Stimulated activated CD4-positive, alpha-beta T cell treated with anti-CD3 and anti-CD28 coated beads, Interleukin-2, amount 100 ng/mL, for 4 hours (primary cell): ENCODE measurements around the gene RAPGEF1.
"Not testable (repeated sequence)": the region's sequence is repeated elsewhere in the genome, so short reads cannot be mapped to it uniquely, and the experiment has no call there.

Experiments used
- DNase-seq: peaks from one replicate; pipeline ENCODE4 v3.0.0-alpha.2; 2020; ENCODE audit warnings: low read depth

The RAPGEF1 gene

GRCh38 chr9:131727795-131728545 lies 11.9 kb downstream of the RAPGEF1 start:
- DNase-seq, result no peak

DNA sequence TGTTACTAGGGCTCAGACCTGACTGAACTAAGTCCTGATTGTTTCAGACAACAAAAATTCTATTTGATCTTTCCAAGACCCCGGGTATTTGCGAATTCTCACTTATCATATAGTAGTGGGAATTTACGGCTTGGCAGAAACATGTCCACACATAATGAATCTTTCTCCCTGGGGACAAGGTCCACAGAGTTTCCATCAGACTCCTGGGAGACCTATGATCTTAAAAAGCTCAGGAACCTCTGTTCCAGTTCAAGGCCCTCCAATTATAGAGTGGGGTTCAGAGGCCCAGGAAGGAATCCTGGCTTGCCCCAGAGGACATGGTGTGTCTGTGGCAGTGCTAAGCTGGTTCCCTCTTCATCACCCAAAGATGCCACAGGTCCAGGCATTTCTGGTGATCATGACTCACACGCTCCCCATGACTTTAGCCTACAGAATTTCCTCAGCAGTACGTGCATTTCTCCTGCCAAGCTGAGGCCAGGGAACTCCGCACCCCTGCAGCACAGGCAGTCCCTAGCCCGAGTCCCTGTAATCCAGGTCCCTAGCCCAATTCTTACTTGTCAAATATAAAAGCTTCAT lies 12.6 kb downstream of the RAPGEF1 start:
- DNase-seq, result no peak

GRCh38 chr9:131724683-131725082 lies 15.2 kb downstream of the RAPGEF1 start:
- DNase-seq, result no peak

DNA sequence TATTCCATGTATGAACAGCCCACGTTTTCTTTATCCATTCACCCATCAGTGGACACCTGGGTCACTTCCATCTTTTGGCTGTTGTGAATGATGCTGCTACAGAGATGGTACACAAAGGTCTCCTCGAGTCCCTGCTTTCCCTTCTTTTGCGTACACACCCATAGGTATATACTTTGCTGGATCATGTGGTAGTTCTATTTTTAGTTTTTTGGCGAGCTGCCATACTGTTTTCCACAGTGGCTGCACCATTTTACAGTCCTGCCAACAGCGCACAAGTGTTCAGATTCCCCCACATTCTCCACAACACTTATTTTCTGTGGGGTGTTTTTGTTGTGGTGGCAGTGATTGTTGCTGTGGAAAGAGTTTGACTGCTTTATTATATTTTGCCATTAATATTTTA lies 16.2 kb downstream of the RAPGEF1 start:
- DNase-seq, result no peak

GRCh38 chr9:131722255-131722654 lies 17.6 kb downstream of the RAPGEF1 start:
- DNase-seq, result no peak

DNA sequence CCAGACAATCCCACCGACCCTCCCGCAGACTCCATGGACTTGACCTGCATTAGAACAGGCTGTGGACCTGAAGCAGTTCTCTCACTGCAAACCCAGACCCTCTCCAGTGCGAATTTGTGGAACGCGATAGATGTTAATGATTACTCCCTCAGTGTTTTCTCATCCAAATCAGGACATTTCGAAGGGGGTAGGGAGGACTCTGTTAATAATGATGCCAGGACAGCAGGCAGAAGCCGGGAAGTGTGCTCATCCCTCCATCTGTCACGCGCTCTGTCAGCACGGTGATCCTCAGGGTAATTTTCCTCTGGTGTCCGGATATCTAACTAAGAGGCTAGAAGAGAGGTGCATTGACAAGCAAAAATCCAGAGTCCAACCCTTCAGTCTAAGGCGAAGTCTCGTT lies 18.8 kb downstream of the RAPGEF1 start:
- no peak for DNase-seq

DNA sequence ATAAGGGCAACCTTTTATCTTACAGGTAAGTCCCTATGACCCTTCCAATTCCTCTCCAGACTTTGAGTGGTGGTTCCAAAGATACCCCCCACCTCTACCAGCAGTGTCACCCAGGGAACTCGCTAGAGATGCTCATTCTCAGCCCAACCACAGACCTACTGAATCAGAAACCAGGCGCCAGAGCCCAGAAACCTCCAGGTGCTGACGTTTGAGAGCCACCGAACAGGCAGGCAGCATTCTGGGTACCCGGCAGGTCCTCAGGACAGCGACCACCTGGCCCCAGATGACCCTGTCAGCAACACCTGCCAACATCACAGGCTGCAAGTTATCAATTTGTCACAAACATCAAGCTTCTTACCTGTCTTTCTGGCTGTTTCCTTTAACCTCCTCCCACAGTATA lies 19.5 kb downstream of the RAPGEF1 start:
- DNase-seq, result no peak

DNA sequence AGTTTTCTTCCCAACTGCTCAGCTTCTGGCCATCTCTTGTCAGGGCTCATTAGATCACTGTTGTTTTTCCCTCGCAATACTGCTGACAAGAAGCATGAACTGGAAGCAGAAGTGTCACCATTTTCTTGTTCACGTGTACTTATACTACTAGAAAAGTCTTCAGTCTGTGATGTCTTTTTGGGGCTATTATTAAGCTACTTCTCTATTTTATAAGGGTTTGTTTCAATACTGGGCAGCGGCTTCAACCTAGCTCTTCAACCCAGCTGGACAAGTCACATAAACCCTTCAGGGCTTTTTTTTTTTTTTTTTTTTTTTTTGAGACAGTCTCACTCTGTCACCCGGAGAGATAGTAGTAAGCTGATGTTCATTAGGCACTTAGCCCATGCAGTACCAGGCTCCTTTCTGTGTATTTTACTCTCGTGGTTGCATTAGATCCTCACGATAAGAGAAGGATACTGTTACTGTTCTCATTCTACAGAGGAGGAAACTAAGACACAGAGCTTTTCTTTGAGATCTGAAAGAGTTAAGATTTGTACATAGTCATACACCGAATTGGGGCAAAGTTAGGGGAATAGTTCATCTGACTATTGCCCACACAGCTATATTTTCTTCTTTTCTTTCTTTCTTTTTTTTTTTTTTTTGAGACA lies 20.5 kb downstream of the RAPGEF1 start:
- DNase-seq, result no peak

DNA sequence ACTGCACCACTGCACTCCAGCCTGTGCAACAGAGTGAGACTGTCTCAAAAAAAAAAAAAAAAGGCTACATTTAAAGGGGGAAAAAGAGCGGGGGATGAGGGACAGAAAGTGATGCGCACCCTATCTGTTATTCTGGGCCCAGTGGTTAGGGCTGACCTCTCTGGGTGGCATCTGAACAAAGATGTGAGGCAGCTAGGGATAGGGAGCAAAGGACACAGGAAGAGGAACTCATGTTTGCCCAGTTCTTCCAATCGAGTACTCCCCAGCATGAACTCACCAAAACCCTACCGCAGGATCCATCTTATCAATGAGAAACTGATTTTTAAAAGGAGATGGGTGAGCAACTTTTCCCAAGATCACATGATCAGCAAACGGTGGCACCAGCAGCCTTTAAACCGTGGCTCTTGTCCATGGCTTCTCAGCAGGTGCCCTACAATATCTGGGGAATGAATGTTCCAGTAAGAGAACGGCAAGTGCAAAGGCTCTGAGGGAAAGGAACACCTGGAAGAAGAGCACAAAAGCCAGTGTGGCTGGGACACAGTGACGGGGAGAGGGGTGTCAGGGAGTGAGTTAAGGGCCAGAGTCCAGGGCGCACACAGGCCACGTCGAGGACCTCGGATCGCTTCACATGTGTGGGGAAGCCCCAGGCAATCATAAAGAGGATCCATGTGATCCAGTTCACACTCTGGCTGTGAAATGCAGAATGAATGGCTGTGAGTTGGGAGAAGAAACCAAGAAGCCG lies 22.0 kb downstream of the RAPGEF1 start:
- no peak for DNase-seq

GRCh38 chr9:131715906-131716305 lies 24.0 kb downstream of the RAPGEF1 start:
- DNase-seq, result no peak

DNA sequence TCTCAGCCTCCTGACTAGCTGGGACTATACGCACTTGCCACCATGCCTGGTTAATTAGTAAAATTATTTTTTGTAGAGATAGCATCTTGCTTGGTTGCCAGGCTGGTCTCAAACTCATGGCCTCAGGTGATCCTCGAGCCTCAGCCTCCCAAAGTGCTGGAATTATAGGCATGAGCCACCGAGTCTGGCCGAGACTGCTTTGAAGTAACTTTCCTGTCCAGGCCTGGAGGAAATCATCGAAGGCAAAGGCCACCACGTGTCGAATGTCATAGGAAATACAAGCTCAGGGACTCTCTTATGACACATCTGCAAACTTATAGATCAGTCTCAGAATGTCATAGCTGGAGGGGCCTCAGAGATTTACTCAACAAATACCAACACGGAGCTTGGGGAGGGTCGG lies 25.1 kb downstream of the RAPGEF1 start:
- no peak for DNase-seq

- no peak for DNase-seq
These were observed 25.7 kb downstream of the RAPGEF1 start for GRCh38 chr9:131714161-131714646.

GRCh38 chr9:131713016-131713415 lies 26.9 kb downstream of the RAPGEF1 start:
- DNase-seq, result no peak

DNA sequence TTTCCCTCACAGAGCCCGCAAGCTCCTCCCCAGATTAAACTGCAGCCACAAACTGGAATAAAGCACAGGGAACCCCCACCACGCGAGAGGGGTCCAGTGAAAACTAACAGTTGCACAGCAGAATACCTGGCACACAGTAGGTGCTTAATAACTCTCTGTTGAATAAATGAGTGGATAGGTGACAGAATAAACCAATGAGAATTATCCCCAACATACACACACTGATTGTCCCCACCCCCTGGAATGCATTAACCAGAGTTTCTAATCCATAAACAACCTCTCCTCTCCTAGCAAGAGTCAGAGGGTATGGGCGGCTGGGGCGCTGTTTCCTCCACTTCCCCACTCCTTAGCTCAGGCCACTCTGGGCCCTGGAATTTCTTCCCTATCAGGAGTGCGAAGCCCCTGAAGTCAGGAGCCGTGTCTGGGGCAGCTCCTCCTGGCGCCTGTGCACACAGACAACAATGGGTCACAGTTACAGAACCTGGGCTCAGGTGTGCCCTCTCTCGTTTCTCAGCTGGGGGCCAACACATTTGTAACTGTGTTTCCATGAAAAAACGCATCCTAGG lies 27.6 kb downstream of the RAPGEF1 start:
- no peak for DNase-seq

DNA sequence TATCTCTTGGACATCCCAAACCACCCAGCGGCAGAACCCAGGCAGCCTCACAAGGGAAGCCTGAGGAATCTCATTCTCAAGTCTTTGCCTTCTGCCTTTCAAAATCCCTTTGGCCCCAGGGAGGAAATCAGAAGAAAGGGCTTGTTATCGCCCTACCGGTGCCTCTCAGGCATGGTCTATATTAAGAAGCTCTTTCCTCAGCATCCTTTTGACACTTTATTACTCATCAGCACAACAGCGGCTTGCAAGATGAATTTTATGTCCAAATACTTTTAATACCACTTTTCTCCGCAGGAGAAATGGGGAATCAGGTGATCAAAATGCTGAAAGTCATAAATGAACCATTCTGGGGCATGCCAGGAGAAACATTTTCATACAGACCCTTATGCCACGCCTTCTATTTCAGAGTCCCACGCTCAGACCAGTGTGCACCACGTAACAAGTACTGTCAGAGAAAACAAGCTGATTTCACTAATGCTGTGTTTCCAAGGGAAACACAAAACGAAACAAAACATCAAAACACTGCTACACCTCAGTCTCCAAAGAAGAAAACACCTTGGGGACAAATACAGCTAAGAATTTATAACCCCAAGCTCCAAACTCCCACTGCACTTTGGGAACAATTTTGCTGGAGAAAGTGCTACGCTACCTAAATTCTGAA lies 30.0 kb downstream of the RAPGEF1 start:
- DNase-seq, result no peak

GRCh38 chr9:131709010-131709770 lies 30.7 kb downstream of the RAPGEF1 start:
- DNase-seq, result not testable (repeated sequence)

GRCh38 chr9:131708226-131709002 lies 31.5 kb downstream of the RAPGEF1 start:
- DNase-seq, result no peak

GRCh38 chr9:131707733-131708157 lies 32.1 kb downstream of the RAPGEF1 start:
- no peak for DNase-seq

GRCh38 chr9:131707050-131707449 lies 32.8 kb downstream of the RAPGEF1 start:
- no peak for DNase-seq

GRCh38 chr9:131706608-131706970 lies 33.3 kb downstream of the RAPGEF1 start:
- DNase-seq, result no peak
